Lower leg skin (tissue), 4 donors: Measurements from ENCODE around the gene ESR2. TPM values are rescaled to one million over a fixed set of nuclear protein-coding genes. Genes with fewer than 3 reads are reported as not detected.

ENCODE experiments used
- DNase-seq, 2 donors: peaks; one replicate each; pipeline ENCODE4 v3.0.0-alpha.2; 2019; ENCODE audit warnings: low spot score in 2 of 2
- H3K4me3 ChIP-seq: fragments of 200-600 bp; sonication (generic); 2 replicates; pipeline ENCODE4 v1.5.1; 2017; ENCODE audit warnings: mild to moderate bottlenecking, low read depth; ENCODE audit not compliant: poor library complexity, severe bottlenecking
- CTCF ChIP-seq, 3 donors: fragments of 450-650 bp; IDR thresholded peaks; one replicate each; pipeline ENCODE4 v1.5.1; 2016; ENCODE audit warnings: antibody characterized with exemption in 3 of 3, mild to moderate bottlenecking in 3 of 3, moderate library complexity in 2 of 3
- POLR2A ChIP-seq, 2 donors: fragments of 450-650 bp; IDR thresholded peaks; one replicate each; pipeline ENCODE4 v1.6.1; 2016 to 2017; ENCODE audit warnings: antibody characterized with exemption in 2 of 2, mild to moderate bottlenecking in 1 of 2, moderate library complexity in 1 of 2
- WGBS, 2 donors: methylation state at CpG; one replicate each; pipeline ENCODE4 v1.1.5; 2018; 5-methylcytosine and 5-hydroxymethylcytosine counted together
- intact Hi-C: fragments of 100-400 bp; cut with DNase I; formaldehyde crosslinking; loops from one replicate; pipeline ENCODE4 v1.15.0; 2023; ENCODE audit warnings: low total_unique reads
- total RNA-seq, 4 donors: library from RNA; depleted of rRNA; stranded (reverse); fragments of >200 nt; gene quantifications; one replicate each; pipeline ENCODE4 v1.1.0, GENCODE V29; 2016

ESR2 gene
- total RNA-seq, 4 donors from 2014 or later = 0.08 to 0.65 (median 0.22) TPM

DNA sequence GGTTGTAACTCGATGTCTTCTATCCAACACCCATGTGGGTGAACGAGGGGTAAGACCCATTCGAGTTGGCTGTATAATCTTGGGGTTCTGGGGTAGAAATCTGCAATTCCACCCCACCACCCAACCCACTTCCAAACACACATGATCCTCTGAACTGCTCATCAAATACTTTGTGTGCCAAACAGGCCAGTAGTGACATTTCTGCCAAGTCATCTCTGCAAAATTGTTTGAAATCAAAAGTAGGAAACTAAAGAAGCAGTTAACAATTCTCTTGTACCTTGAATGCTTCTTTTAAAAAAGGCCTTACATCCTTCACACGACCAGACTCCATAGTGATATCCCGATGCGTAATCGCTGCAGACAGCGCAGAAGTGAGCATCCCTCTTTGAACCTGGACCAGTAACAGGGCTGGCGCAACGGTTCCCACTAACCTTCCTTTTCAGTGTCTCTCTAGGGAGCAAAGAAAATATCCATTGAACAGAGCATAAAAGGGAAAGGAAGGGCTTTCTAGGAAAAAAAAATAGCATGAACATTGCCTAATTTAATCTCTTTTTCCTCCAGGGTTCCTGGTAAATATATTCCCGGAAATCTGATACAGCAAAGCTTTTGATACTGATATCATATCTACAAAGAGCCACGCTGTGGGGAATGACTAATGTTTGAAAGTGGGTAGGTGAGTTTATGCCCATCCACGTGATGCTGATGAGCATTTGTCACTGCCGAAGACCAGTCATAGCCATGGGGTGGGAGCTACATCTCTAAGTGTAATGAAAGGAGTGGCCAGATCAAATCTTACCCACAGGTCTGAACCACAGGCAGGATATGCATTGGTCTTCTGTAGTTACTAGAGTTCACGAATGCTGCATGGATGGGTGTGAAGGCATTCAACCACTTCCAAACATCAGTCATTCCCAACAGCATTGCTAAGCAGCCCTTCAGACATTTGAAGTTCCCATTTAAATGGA, 14.2 kb downstream of the ESR2 start:
- 72 to 74% methylated on average over 15 of the region's 15 CpGs for WGBS, 2 donors
- DNase-seq = no peak
- intact Hi-C loops = no loop called here

DNA sequence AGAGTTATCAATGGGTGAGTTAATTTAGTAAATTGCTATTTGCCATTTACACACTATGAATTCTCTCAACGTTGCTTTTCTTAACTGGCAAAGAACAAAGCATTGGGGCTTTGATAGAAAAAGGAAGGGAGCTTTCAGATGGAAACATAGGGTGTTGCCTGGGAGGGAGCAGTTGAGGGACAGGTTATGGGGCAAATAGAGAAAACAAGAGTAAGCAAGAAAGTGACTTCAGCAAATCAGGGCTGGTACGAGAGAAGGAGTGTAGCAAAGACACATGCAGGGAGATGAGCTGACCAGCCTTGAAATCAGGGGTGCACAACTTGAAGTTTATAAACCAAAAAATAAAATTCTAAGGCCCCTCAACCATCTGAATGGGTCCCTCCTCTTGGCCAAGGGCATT, 15.7 kb downstream of the ESR2 start:
- no peak overlapping the region for H3K4me3 ChIP-seq
- DNase-seq = no peak
- intact Hi-C loops = no loop called here
- TF ChIP-seq POLR2A (IDR thresholded peaks at IDR 0.05) = no peak
- no peak for TF ChIP-seq CTCF (IDR thresholded peaks at IDR 0.05)
- 59 to 65% methylated on average over 2 of the region's 2 CpGs for WGBS, 2 donors

More for the DNA sequence above, 14.2 kb downstream of the ESR2 start:
- TF ChIP-seq CTCF (IDR thresholded peaks at IDR 0.05) = no peak
- no peak for TF ChIP-seq POLR2A (IDR thresholded peaks at IDR 0.05)
- no peak overlapping the region for H3K4me3 ChIP-seq

GRCh38 chr14:64272019-64272418, 22.2 kb downstream of the ESR2 start:
- no peak for DNase-seq
- H3K4me3 ChIP-seq = no peak overlapping the region
- intact Hi-C loops = no loop called here
- no peak for TF ChIP-seq CTCF (IDR thresholded peaks at IDR 0.05)
- TF ChIP-seq POLR2A (IDR thresholded peaks at IDR 0.05) = no peak

- H3K4me3 ChIP-seq = no peak overlapping the region
- intact Hi-C loops = no loop called here
- WGBS, 2 donors = 41 to 63% methylated on average over 2 of the region's 2 CpGs
- no peak for DNase-seq
- TF ChIP-seq CTCF (IDR thresholded peaks at IDR 0.05) (no peak), POLR2A (IDR thresholded peaks at IDR 0.05) (no peak)
Measured at GRCh38 chr14:64266239-64266638, 27.9 kb downstream of the ESR2 start.

- TF ChIP-seq POLR2A (IDR thresholded peaks at IDR 0.05) (no peak), CTCF (IDR thresholded peaks at IDR 0.05) (no peak)
- no peak for DNase-seq
- WGBS, 2 donors = 82 to 86% methylated on average over 1 of the region's 1 CpG
- H3K4me3 ChIP-seq = no peak overlapping the region
- intact Hi-C loops = no loop called here
Measured at GRCh38 chr14:64265222-64265621, 28.9 kb downstream of the ESR2 start.
